Smooth muscle cell (in vitro differentiated cells): ENCODE measurements around the gene ALB. TPM values are rescaled to one million over a fixed set of nuclear protein-coding genes. Genes with fewer than 3 reads are reported as not detected.

Experiments used
- DNase-seq: peaks from one replicate; lab custom pipeline; 2025; ENCODE audit not compliant: unreplicated experiment; lab: John Stamatoyannopoulos, UW
- H2AFZ ChIP-seq: fragments of 200-600 bp; sonication (generic); 2 replicates; pipeline ENCODE4 v1.6.0; 2016; ENCODE audit warnings: antibody characterized with exemption, low read depth, mild to moderate bottlenecking
- H3F3A ChIP-seq: fragments of 200-600 bp; sonication (generic); 2 replicates; pipeline ENCODE4 v1.6.0; 2017; ENCODE audit warnings: antibody characterized with exemption, low read depth
- H3K27ac ChIP-seq: fragments of 200-600 bp; sonication (generic); 2 replicates; pipeline ENCODE4 v1.5.1; 2016; ENCODE audit warnings: low read depth, mild to moderate bottlenecking
- H3K27me3 ChIP-seq: fragments of 200-600 bp; sonication (generic); 2 replicates; pipeline ENCODE4 v1.6.1; 2016; ENCODE audit warnings: low read depth, mild to moderate bottlenecking
- H3K36me3 ChIP-seq: fragments of 200-600 bp; sonication (generic); 2 replicates; pipeline ENCODE4 v1.5.1; 2016; ENCODE audit warnings: low read depth
- H3K4me1 ChIP-seq: fragments of 200-600 bp; sonication (generic); 2 replicates; pipeline ENCODE4 v1.5.1; 2016; ENCODE audit warnings: low read depth
- H3K4me2 ChIP-seq: fragments of 200-600 bp; sonication (generic); 2 replicates; pipeline ENCODE4 v1.6.0; 2016; ENCODE audit warnings: mild to moderate bottlenecking
- H3K4me3 ChIP-seq: fragments of 200-600 bp; sonication (generic); 2 replicates; pipeline ENCODE4 v1.5.1; 2016; ENCODE audit warnings: mild to moderate bottlenecking
- H3K79me2 ChIP-seq: fragments of 200-600 bp; sonication (generic); 2 replicates; pipeline ENCODE4 v1.6.0; 2016; ENCODE audit warnings: low read depth, mild to moderate bottlenecking
- H3K9ac ChIP-seq: fragments of 200-600 bp; sonication (generic); 2 replicates; pipeline ENCODE4 v1.6.0; 2016; ENCODE audit warnings: low read depth
- H3K9me3 ChIP-seq: fragments of 200-600 bp; sonication (generic); replicated peaks from 2 replicates; pipeline ENCODE4 v1.5.1; 2016; ENCODE audit warnings: low read depth
- H4K20me1 ChIP-seq: fragments of 200-600 bp; sonication (generic); 2 replicates; pipeline ENCODE4 v1.6.0; 2016; ENCODE audit warnings: low read depth
- CTCF ChIP-seq: fragments of 200-600 bp; sonication (generic); IDR thresholded peaks from 2 replicates; pipeline ENCODE4 v1.5.1; 2017; ENCODE audit warnings: borderline replicate concordance, mild to moderate bottlenecking, antibody characterized with exemption; ENCODE audit not compliant: insufficient read depth, poor library complexity, severe bottlenecking
- WGBS: methylation state at CpG from one replicate; pipeline ENCODE4 v1.1.7; 2016; ENCODE audit warnings: low lambda C conversion rate; 5-methylcytosine and 5-hydroxymethylcytosine counted together
- polyA plus RNA-seq: library from polyadenylated mRNA; unstranded; fragments of >200 nt; fragmentation: Nextera tagmentation; extraction: Ambion mirVana; gene quantifications from 2 replicates; pipeline ENCODE4 v1.2.1, GENCODE V29; 2016
- total RNA-seq: library from RNA; depleted of rRNA; stranded (reverse); fragments of >200 nt; gene quantifications from 2 replicates; pipeline ENCODE4 v1.2.3, GENCODE V29; 2014

Gene ALB
- total and polyA plus RNA-seq, 2 experiments from 2014 or later: 0.85 to 4.8 TPM

DNA sequence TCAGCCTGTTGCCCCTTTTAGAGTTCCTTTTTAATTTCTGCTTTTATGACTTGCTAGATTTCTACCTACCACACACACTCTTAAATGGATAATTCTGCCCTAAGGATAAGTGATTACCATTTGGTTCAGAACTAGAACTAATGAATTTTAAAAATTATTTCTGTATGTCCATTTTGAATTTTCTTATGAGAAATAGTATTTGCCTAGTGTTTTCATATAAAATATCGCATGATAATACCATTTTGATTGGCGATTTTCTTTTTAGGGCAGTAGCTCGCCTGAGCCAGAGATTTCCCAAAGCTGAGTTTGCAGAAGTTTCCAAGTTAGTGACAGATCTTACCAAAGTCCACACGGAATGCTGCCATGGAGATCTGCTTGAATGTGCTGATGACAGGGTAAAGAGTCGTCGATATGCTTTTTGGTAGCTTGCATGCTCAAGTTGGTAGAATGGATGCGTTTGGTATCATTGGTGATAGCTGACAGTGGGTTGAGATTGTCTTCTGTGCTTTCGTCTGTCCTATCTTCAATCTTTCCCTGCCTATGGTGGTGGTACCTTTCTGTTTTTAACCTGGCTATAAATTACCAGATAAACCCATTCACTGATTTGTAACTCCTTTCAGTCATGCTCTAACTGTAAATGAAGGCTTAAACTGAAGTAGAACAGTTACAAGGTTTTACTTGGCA is 7.8 kb downstream of the ALB start:
- no peak overlapping the region for H3K4me3 ChIP-seq
- no peak overlapping the region for H3K27ac ChIP-seq
- H3K4me2 ChIP-seq: no peak overlapping the region
- TF ChIP-seq CTCF: no peak
- no peaks in the 10 kb centered on the region for H3F3A ChIP-seq
- no peak for DNase-seq
- no peaks in the 10 kb centered on the region for H3K9me3 ChIP-seq
- no peaks in the 10 kb centered on the region for H3K36me3 ChIP-seq
- no peaks in the 10 kb centered on the region for H3K4me1 ChIP-seq
- no peak overlapping the region for H3K9ac ChIP-seq
- no peaks in the 10 kb centered on the region for H3K79me2 ChIP-seq
- H4K20me1 ChIP-seq: no peaks in the 10 kb centered on the region
- 91% methylated on average over 8 of the region's 8 CpGs for WGBS
- no peaks in the 10 kb centered on the region for H3K27me3 ChIP-seq
- no peak overlapping the region for H2AFZ ChIP-seq

DNA sequence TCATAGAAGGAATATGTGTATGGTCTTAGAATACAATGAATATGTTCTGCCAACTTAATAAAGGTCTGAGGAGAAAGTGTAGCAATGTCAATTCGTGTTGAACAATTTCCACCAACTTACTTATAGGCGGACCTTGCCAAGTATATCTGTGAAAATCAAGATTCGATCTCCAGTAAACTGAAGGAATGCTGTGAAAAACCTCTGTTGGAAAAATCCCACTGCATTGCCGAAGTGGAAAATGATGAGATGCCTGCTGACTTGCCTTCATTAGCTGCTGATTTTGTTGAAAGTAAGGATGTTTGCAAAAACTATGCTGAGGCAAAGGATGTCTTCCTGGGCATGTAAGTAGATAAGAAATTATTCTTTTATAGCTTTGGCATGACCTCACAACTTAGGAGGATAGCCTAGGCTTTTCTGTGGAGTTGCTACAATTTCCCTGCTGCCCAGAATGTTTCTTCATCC is 9.2 kb downstream of the ALB start:
- 89% methylated on average over 4 of the region's 4 CpGs for WGBS
- no peak overlapping the region for H2AFZ ChIP-seq
- no peaks in the 10 kb centered on the region for H3F3A ChIP-seq
- H3K4me2 ChIP-seq: no peak overlapping the region
- H3K9me3 ChIP-seq: no peaks in the 10 kb centered on the region
- DNase-seq: no peak
- H4K20me1 ChIP-seq: no peaks in the 10 kb centered on the region
- no peak overlapping the region for H3K9ac ChIP-seq
- H3K36me3 ChIP-seq: no peaks in the 10 kb centered on the region
- H3K4me3 ChIP-seq: no peak overlapping the region
- no peaks in the 10 kb centered on the region for H3K79me2 ChIP-seq
- H3K27ac ChIP-seq: no peak overlapping the region
- no peak for TF ChIP-seq CTCF
- no peaks in the 10 kb centered on the region for H3K4me1 ChIP-seq
- H3K27me3 ChIP-seq: no peaks in the 10 kb centered on the region

DNA sequence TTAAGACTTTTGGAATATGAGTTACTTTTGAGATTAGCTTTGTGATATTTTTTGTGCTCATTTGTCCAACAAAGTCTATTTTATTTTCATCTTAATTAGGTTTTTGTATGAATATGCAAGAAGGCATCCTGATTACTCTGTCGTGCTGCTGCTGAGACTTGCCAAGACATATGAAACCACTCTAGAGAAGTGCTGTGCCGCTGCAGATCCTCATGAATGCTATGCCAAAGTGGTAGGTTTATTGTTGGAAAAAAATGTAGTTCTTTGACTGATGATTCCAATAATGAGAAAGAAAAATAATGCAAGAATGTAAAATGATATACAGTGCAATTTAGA is 10.8 kb downstream of the ALB start:
- Histone ChIP-seq H3K4me3 (no peak overlapping the region), H3F3A (no peaks in the 10 kb centered on the region), H3K79me2 (no peaks in the 10 kb centered on the region), H3K4me1 (no peaks in the 10 kb centered on the region), H3K27me3 (no peaks in the 10 kb centered on the region), H3K9ac (no peak overlapping the region), H3K4me2 (no peak overlapping the region), H3K27ac (no peak overlapping the region), H4K20me1 (no peaks in the 10 kb centered on the region), H2AFZ (no peak overlapping the region), H3K36me3 (no peaks in the 10 kb centered on the region), H3K9me3 (no peaks in the 10 kb centered on the region)
- 83% methylated on average over 2 of the region's 2 CpGs for WGBS
- TF ChIP-seq CTCF: no peak
- DNase-seq: no peak

DNA sequence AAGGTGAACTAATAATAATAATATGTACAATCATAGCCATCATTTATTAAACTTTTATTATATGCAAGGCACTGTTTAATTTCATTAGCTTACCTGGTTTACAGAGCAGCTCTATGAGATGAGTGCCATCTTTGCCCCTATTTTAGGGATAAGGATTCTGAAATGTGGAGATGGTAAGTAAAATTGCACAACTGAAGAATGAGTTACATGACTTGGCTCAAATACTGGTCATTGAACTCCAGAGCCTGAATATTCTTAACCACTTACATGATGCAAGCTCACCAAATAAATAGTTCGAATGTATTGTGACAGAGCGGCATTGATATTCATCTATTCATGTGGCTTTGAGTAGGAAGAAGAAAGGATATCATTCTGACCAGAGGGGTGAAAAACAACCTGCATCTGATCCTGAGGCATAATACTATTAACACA is 11.7 kb downstream of the ALB start:
- Histone ChIP-seq H4K20me1 (no peaks in the 10 kb centered on the region), H3K4me3 (no peak overlapping the region), H3K79me2 (no peaks in the 10 kb centered on the region), H3K9ac (no peak overlapping the region), H3K36me3 (no peaks in the 10 kb centered on the region), H3K4me1 (no peaks in the 10 kb centered on the region), H3K9me3 (no peaks in the 10 kb centered on the region), H3K27ac (no peak overlapping the region), H3K27me3 (no peaks in the 10 kb centered on the region), H3K4me2 (no peak overlapping the region), H2AFZ (no peak overlapping the region), H3F3A (no peaks in the 10 kb centered on the region)
- 91% methylated on average over 2 of the region's 2 CpGs for WGBS
- no peak for TF ChIP-seq CTCF
- no peak for DNase-seq
